ENCODE data around the gene PSMD11. TPM values are rescaled to one million over a fixed set of nuclear protein-coding genes. Genes with fewer than 3 reads are reported as not detected.

Gene PSMD11
- total and polyA plus RNA-seq, 7 donors, result 118 to 326 (median 207) TPM

- Histone ChIP-seq H3K27me3 (ENCODE audit: insufficient read depth in 3 of 3, low read length in 2 of 3) (no peaks in the 10 kb centered on the region), H3K36me3 (ENCODE audit: insufficient read depth in 1 of 2, low read depth in 1 of 2) (no peaks in the 10 kb centered on the region), H3K4me3 (no peak overlapping the region), H3K27ac (no peak overlapping the region), H3K4me1 (peaks cover 26% of the 10 kb centered on the region), H3K9me3 (no peaks in the 10 kb centered on the region)
- ATAC-seq, result no peak
- intact Hi-C loops (cut with DNase I), result no loop called here
- TF ChIP-seq, protein P1, sequence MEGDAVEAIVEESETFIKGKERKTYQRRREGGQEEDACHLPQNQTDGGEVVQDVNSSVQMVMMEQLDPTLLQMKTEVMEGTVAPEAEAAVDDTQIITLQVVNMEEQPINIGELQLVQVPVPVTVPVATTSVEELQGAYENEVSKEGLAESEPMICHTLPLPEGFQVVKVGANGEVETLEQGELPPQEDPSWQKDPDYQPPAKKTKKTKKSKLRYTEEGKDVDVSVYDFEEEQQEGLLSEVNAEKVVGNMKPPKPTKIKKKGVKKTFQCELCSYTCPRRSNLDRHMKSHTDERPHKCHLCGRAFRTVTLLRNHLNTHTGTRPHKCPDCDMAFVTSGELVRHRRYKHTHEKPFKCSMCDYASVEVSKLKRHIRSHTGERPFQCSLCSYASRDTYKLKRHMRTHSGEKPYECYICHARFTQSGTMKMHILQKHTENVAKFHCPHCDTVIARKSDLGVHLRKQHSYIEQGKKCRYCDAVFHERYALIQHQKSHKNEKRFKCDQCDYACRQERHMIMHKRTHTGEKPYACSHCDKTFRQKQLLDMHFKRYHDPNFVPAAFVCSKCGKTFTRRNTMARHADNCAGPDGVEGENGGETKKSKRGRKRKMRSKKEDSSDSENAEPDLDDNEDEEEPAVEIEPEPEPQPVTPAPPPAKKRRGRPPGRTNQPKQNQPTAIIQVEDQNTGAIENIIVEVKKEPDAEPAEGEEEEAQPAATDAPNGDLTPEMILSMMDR (IDR thresholded peaks at IDR 0.05), result no peak
- WGBS, 3 donors, result 69 to 73% (median 72%) methylated on average over 12 of the region's 12 CpGs
- DNase-seq, result no peak
Observed at GRCh38 chr17:32516940-32517701, 72.8 kb downstream of the PSMD11 start.

DNA sequence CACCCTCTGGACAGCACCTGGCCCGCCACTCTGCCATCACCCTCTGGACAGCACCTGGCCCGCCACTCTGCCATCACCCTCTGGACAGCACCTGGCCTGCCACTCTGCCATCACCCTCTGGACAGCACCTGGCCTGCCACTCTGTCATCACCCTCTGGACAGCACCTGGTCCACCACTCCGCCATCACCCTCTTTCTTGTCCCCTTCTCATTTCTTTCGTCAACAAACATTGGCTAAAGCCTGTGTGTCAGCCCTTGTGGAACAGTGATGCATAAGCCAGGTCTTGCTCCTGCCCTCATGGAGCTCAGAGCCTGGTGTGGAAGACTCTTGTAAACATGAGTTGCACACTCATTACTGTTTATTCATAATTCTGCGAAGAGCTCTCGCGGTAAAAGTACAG is 73.7 kb downstream of the PSMD11 start:
- Histone ChIP-seq H3K9me3 (no peaks in the 10 kb centered on the region), H3K4me1 (peaks cover 26% of the 10 kb centered on the region), H3K36me3 (ENCODE audit: insufficient read depth in 1 of 2, low read depth in 1 of 2) (no peaks in the 10 kb centered on the region), H3K4me3 (no peak overlapping the region), H3K27me3 (ENCODE audit: insufficient read depth in 3 of 3, low read length in 2 of 3) (no peaks in the 10 kb centered on the region), H3K27ac (no peak overlapping the region)
- TF ChIP-seq, protein P1 (IDR thresholded peaks at IDR 0.05), result no peak
- DNase-seq (peak in 1 of 2 donors; percentile 32), ATAC-seq (peak in 1 of 4 donors; percentile 85)
- 83 to 93% (median 90%) methylated on average over 5 of the region's 7 CpGs for WGBS, 3 donors
- intact Hi-C loops (cut with DNase I), result no loop called here

DNA sequence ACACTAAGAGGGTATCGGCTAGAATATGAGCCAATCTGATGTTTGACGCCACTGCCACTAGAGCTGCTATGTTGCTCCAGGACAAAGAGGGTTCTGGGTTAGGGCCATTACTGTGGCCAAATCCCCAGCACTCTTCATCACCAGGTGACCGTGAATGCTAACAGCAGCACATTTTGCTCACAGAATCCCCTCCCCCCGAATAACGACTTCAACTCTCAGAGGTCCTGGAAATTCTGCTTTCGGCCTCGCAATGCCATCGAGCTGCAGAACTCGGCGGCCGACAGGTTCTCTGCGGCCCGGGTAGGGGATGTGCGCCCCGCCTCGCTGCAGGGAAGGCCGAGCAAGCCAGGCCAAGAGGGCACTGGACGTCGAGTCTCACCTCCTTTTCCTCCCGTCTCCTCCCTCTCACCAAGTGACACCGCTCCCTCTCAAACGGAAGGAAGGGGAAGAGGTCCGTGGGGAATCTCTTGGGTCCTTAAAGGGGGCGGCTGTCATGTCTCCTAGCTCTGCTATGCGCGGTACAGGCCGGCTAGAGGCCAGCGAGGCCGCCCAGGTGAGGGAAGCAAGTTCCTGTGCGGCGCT is 74.4 kb downstream of the PSMD11 start:
- peak overlapping the region; percentile 66 for H3K4me3 ChIP-seq
- DNase-seq, result no peak
- no peak overlapping the region for H3K27ac ChIP-seq
- H3K9me3 ChIP-seq, result no peaks in the 10 kb centered on the region
- H3K36me3 ChIP-seq (ENCODE audit: insufficient read depth in 1 of 2, low read depth in 1 of 2), result no peaks in the 10 kb centered on the region
- TF ChIP-seq, protein P1 (IDR thresholded peaks at IDR 0.05), result no peak
- 41 to 46% (median 45%) methylated on average over 31 of the region's 31 CpGs for WGBS, 3 donors
- intact Hi-C loops (cut with DNase I), result no loop called here
- ATAC-seq, result no peak
- H3K27me3 ChIP-seq (ENCODE audit: insufficient read depth in 3 of 3, low read length in 2 of 3), result no peaks in the 10 kb centered on the region
- peaks cover 26% of the 10 kb centered on the region for H3K4me1 ChIP-seq

GRCh38 chr17:32519228-32520103 is 75.2 kb downstream of the PSMD11 start:
- DNase-seq, result peak; percentile 34 to 68
- ATAC-seq, result peak; percentile 21 to 79 (median 72)
- peak overlapping the region; percentile 66 for H3K4me3 ChIP-seq
- H3K36me3 ChIP-seq (ENCODE audit: insufficient read depth in 1 of 2, low read depth in 1 of 2), result no peaks in the 10 kb centered on the region
- intact Hi-C loops (cut with DNase I), result no loop called here
- no peak overlapping the region for H3K27ac ChIP-seq
- WGBS, 3 donors, result 1 to 8% (median 5%) methylated on average over 19 to 61 of the region's 61 CpGs
- TF ChIP-seq, protein P1 (IDR thresholded peaks at IDR 0.05), result no peak
- peaks cover 26% of the 10 kb centered on the region for H3K4me1 ChIP-seq
- no peaks in the 10 kb centered on the region for H3K27me3 ChIP-seq (ENCODE audit: insufficient read depth in 3 of 3, low read length in 2 of 3)
- H3K9me3 ChIP-seq, result no peaks in the 10 kb centered on the region

All from psoas muscle (tissue), 8 donors.